PC-9 (cell line): Measurements from ENCODE around the gene PHF20.

ENCODE experiments used
- CTCF ChIP-seq: fragments of 200-600 bp; sonication (generic); conservative IDR thresholded peaks from 2 replicates; pipeline ENCODE4 v1.6.1; 2017; ENCODE audit warnings: mixed run types, antibody characterized with exemption, mild to moderate bottlenecking, moderate library complexity
- EZH2 ChIP-seq: fragments of 200-600 bp; sonication (generic); IDR thresholded peaks from 2 replicates; pipeline ENCODE4 v1.8.0; 2017; ENCODE audit warnings: antibody characterized with exemption, low read depth

DNA sequence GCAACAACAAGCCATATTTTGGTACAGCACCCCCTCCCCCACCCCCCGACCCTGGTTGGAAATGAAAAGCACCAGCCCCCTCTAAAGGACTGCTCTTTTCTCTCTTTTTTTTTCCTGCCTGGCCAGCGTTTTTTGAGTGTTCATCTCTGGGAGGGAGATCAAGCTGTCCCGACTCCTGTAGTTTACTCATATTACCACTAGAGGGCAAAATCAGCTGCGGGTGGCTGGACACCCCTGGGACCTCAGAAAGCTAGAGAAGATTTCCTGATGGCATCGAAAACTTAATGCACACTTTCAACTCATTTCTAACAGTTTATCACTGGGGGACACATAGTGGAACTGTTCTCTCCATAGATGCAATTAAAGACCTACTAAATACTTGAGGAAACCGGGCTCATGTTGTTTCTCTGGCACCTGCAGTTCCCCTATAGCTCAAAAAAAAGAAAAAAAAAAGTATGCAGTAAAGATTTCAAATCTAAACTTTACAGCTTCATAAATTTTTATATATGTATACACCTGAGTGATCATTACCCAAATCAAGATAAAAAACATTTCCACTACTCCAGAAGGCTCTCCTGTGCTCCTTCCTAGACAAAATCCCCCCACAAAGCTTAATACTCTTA is 221.0 kb downstream of the PHF20 start:
- peak; percentile 89 for TF ChIP-seq CTCF
- no peak for TF ChIP-seq EZH2
